Measurements from ENCODE around the gene COA8. TPM values are rescaled to one million over a fixed set of nuclear protein-coding genes. Genes with fewer than 3 reads are reported as not detected.
A peak's percentile ranks its signal among the peaks of the same experiment; 100 is the strongest.

COA8 gene
- total and polyA plus RNA-seq, 2 of the 4 experiments (the other 2 are of a cell fraction) = 12.2 to 21.1 TPM

DNA sequence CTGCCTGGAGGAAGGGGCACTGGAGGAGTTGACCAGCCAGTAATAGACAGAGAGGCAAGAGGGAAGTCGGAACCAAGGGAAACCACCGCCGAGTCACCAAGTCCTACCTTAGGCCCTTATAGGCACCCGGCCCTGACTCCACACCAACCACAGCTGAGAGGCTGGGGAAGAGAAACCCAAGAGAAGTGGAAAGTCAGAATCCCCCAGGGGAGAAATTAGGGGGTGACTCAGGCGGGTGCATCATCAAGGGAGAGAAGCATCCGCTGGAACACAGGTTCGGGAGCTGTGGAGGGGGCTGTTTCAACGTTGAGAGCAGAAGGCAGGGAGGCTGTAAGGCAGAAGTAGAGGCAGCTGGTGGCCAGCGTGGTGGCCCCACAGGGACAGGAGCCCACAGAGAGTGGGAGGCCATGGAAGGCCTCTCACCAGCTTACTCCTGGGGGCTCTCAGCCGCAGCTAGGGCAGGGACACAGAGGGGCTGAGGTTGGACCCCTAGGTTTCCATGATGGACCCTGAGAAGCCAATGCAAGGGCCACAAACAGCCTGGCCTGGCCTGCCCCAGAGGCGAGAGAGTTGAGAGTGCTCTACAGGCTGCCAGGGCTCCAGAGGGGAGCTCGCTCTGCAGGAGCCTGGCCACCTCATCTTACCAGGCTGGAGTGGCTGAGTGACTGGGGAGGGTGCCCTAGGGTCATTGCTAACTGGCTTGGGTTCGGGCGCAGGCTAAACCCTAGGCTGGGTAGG is 35.2 kb upstream of the COA8 start:
- H4K8ac ChIP-seq (ENCODE audit: low read depth in 2 of 2, low read length in 2 of 2) = peak overlapping the region; percentile 86 to 91; a peak in 3 of 4 replicates
- in situ Hi-C loops (cut with MboI; ENCODE audit: low sequenced_read_pairs) (no loop called here), intact Hi-C loops (cut with micrococcal nuclease) (no loop called here), dilution Hi-C loops (cut with HindIII; ENCODE audit: low sequenced_read_pairs, unreplicated experiment) (no loop called here)
- ATAC-seq (ENCODE audit: low read depth) = no peak
- H3K4ac ChIP-seq (ENCODE audit: low read depth, low read length) = peak overlapping the region; percentile 87; the same call in 1 of the 2 replicates
- H2BK120ac ChIP-seq (ENCODE audit: low read depth, low read length) = no peak overlapping the region
- no peak overlapping the region for H3K14ac ChIP-seq (replicated peaks; ENCODE audit: low read depth, low read length)
- H3K27me3 ChIP-seq (ENCODE audit: control insufficient read depth, insufficient read depth, low read length) = peaks cover 10% of the 10 kb centered on the region
- H2BK20ac ChIP-seq (ENCODE audit: low read depth, low read length) = no peak overlapping the region
- peaks cover 0 to 44% of the 10 kb centered on the region in 2 experiments; a peak in 3 of 4 replicates for H3K79me1 ChIP-seq (ENCODE audit: low read depth in 1 of 2, low read length in 2 of 2)
- H3K4me3 ChIP-seq (ENCODE audit: insufficient read depth, low read depth, low read length) = no peak overlapping the region
- H3K9me3 ChIP-seq (ENCODE audit: control insufficient read depth, insufficient read depth, low read length) = no peaks in the 10 kb centered on the region
- H3K4me2 ChIP-seq (ENCODE audit: low read depth, low read length) = no peak overlapping the region
- peaks cover 13% of the 10 kb centered on the region for H3K9me1 ChIP-seq (ENCODE audit: insufficient read depth, low read length)
- no peak overlapping the region for H3K18ac ChIP-seq (ENCODE audit: low read depth, low read length)
- CTCF ChIA-PET = interaction anchor here (1.2 kb wide), 1 partner anchor 13 kb away, joined by 3 read pairs; no protein-coding TSS in a partner anchor
- POLR2A ChIA-PET (ENCODE audit: unreplicated experiment) = no interaction called here
- no peak overlapping the region for H2BK5ac ChIP-seq (ENCODE audit: low read depth, low read length, poor library complexity, severe bottlenecking)
- no peak overlapping the region for H3K9ac ChIP-seq (ENCODE audit: low read depth, low read length)
- no peak for DNase-seq
- H2AK9ac ChIP-seq (replicated peaks; ENCODE audit: low read depth, low read length, poor library complexity) = peak overlapping the region; percentile 97
- peak overlapping the region; percentile 91 for H2AFZ ChIP-seq (replicated peaks; ENCODE audit: low read length, poor library complexity)
- no peak overlapping the region; the same call in 2 of the 3 replicates for H2BK15ac ChIP-seq (ENCODE audit: low read depth, low read length)
- H4K20me1 ChIP-seq (ENCODE audit: insufficient read depth, low read length) = peaks cover 26% of the 10 kb centered on the region
- no peak overlapping the region for H3K27ac ChIP-seq (ENCODE audit: insufficient read depth, low read length)
- no peak overlapping the region for H3K56ac ChIP-seq (ENCODE audit: extremely low read depth, insufficient read depth, low read length)
- H3K36me3 ChIP-seq (ENCODE audit: control insufficient read depth, insufficient read depth, low read length) = peaks cover 5% of the 10 kb centered on the region; the same call in 1 of the 2 replicates
- H2AK5ac ChIP-seq (ENCODE audit: low read depth, low read length) = peak overlapping the region; percentile 15; the same call in 1 of the 2 replicates
- BruUV-seq (replicated peaks) = no TSS peak
- peaks cover 11% of the 10 kb centered on the region for H3K4me1 ChIP-seq (ENCODE audit: control insufficient read depth, insufficient read depth, low read length)
- H4K5ac ChIP-seq (ENCODE audit: low read depth, low read length) = no peak overlapping the region
- H3K23ac ChIP-seq (ENCODE audit: low read depth, low read length) = no peak overlapping the region
- H4K91ac ChIP-seq (ENCODE audit: insufficient read depth, low read depth, low read length) = peak overlapping the region; percentile 50
- WGBS, 2 experiments (ENCODE audit: extremely low coverage in 2 of 2, insufficient read length in 1 of 2) = 82% methylated on average over 6 of the region's 14 CpGs; no CpG with 5 or more reads in 1 of the 2 experiments
- TF ChIP-seq MXI1 (IDR thresholded peaks at IDR 0.05; ENCODE audit: borderline replicate concordance, low read depth, low read length) (no peak), CTCF (conservative IDR thresholded peaks at IDR 0.05; ENCODE audit: low read depth, low read length) (no peak), RCOR1 (IDR thresholded peaks at IDR 0.05; ENCODE audit: insufficient replicate concordance, low read length) (no peak), SMC3 (IDR thresholded peaks at IDR 0.05; ENCODE audit: low read depth, low read length) (no peak), NFE2L2 (IDR thresholded peaks at IDR 0.05; ENCODE audit: low read depth, low read length) (no peak), RFX5 (IDR thresholded peaks at IDR 0.05; ENCODE audit: low read depth, low read length) (no peak), MAFK (IDR thresholded peaks at IDR 0.05; ENCODE audit: low read depth, low read length) (no peak), FOS (IDR thresholded peaks at IDR 0.05; ENCODE audit: low read depth, low read length) (no peak), BHLHE40 (IDR thresholded peaks at IDR 0.05; ENCODE audit: low read depth, low read length) (no peak), MAZ (IDR thresholded peaks at IDR 0.05; ENCODE audit: borderline replicate concordance, low read depth, low read length) (no peak), USF2 (IDR thresholded peaks at IDR 0.05; ENCODE audit: low read depth, low read length) (no peak), POLR2A (IDR thresholded peaks at IDR 0.05; ENCODE audit: low read depth, low read length) (no peak), RAD21 (IDR thresholded peaks at IDR 0.05; ENCODE audit: low read length) (no peak), ELK1 (IDR thresholded peaks at IDR 0.05; ENCODE audit: borderline replicate concordance, low read depth, low read length) (no peak), CEBPB (IDR thresholded peaks at IDR 0.05; ENCODE audit: low read depth, low read length) (no peak)
